T-helper 1 cell treated with Interleukin-12 subunit alpha and Interleukin-12 subunit beta and Interleukin-4 antibody, amounts not matched to agents 30 μg/mL and 1 μg/mL, for 36 hours (primary cell): Measurements from ENCODE around the gene SMAD3.

Source experiments
- H3K27ac Mint-ChIP-seq: one replicate; pipeline ENCODE4 v1.8.0; 2021; ENCODE audit warnings: mild to moderate bottlenecking, mixed read lengths
- H3K27me3 Mint-ChIP-seq: one replicate; pipeline ENCODE4 v1.8.0; 2021; ENCODE audit warnings: low read depth, mixed read lengths
- H3K36me3 Mint-ChIP-seq: one replicate; pipeline ENCODE4 v1.8.0; 2021; ENCODE audit warnings: low read depth, mixed read lengths
- H3K4me1 Mint-ChIP-seq: one replicate; pipeline ENCODE4 v1.8.0; 2021; ENCODE audit warnings: low read depth, mixed read lengths
- H3K4me3 Mint-ChIP-seq: one replicate; pipeline ENCODE4 v1.8.0; 2021; ENCODE audit warnings: mild to moderate bottlenecking, moderate library complexity, mixed read lengths
- H3K9me3 Mint-ChIP-seq: one replicate; pipeline ENCODE4 v1.8.0; 2021; ENCODE audit warnings: mixed read lengths

SMAD3 gene

DNA sequence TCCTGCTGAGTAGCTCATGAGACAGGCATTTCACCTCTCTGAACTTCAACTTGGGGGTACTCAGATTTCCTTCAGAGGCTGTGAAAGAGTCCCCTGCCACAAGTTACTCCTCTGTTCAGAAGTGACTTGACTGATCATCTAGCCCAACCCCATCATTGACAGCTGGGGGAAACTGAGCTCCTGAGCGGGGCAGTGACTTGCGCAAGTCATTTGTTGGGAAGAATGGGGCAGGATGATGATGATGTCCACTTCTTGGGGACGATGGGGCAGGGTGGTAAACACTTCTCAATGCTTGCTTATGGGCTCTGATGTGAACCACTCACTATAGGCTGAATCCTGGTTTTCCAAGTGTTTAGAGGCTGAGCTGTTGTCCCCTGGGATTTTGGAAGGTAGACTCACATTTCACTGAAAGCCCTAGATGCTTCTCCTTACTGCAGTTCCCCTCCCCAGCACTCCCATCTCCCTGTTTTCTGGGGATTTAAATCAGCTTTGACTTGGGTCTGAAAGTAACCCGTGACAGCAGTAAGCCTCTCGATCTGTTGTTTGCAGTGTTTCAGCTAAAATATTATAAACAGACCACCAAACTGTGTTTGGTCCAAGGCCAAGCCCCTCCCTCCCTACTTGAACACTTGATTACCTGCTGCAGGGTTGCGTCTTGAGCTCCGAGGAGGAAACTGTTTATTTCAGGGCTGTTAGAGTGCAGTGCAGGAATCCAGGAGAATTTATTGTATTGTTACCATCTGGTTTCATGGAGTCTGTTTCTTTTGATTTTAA lies 25.1 kb downstream of the SMAD3 start:
- Mint-ChIP-seq H3K9me3 (no peaks in the 10 kb centered on the region), H3K27ac (peak overlapping the region; percentile 96), H3K36me3 (peaks cover 61% of the 10 kb centered on the region), H3K4me3 (peak overlapping the region; percentile 78), H3K27me3 (no peaks in the 10 kb centered on the region), H3K4me1 (peaks cover 94% of the 10 kb centered on the region)

DNA sequence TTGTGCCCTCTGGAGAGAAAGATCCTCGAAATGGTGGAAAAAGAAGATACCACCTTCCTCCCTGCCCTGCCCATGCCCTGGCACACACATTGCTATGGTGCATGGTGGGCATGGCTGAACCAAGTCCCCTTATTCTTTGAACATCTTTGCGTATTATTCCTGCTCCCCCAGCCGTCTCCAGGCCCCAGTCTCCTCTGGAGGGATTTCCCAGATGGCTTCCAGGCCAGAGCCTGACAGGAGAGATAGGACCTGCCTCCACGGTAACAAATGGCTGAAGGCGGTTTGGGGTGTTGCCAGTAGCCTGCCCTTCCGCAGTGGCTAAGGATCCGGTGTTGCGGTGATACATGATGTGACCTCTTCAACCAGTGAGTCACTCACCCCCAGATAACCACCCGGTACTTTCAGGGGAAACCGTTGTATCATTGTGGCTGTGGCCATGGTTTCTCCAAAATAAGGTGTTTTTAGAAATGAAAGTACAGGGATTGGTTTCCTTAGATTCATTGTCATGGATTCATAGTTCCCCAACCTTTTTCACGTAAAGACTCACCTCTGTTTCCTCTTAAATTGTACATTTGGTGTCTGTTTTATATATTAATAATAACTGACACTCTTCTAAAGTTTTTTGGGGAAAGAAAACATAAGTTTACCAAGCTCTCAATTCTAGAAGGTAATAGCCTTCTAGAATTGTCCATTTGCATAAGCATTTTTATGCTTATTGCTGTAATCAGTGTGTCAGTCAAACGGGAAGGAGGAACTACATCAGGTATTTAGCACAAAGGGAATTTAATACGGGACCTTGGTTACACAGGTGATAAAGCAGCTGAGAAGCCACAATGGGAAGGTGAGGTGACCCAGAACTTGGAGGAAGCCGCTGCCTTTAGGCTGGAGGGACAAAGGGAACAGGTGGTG lies 25.9 kb downstream of the SMAD3 start:
- H3K4me1 Mint-ChIP-seq, result peaks cover 94% of the 10 kb centered on the region

DNA sequence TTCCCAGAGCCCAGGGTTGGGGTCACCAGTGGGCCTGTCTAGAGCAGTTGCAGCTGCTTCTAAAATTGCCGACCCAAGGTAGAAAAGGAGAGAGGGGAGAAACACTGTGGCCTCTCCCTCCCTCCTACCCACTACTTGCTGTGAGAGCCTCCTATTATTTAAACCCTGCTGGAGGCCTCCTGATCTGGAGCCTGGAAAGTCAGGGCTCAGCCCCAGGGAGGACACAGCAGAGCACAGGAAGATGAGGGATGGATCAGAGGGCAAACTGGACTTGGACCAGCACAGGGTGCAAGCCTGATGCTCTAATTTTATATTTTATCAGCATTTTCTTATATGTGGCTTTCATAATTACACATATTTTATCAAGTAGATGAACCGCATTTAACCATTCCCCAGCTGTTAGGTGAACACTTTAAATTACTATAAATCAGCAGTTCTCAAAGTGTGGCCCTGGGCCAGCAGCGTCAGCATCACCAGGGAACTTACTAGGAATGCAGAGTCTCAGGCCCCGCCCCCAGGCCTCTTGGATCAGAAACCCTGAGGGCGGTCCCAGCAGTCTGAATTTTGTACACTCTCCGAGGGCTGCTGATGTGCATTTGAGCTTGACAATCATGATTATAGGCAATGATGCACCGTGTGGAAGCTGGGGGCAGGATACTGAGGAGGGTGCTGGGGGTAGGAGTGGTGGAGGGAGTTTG lies 26.7 kb downstream of the SMAD3 start:
- H3K4me3 Mint-ChIP-seq, result peak overlapping the region; percentile 78
- no peaks in the 10 kb centered on the region for H3K27me3 Mint-ChIP-seq
- peak overlapping the region; percentile 96 for H3K27ac Mint-ChIP-seq
- peaks cover 94% of the 10 kb centered on the region for H3K4me1 Mint-ChIP-seq
- no peaks in the 10 kb centered on the region for H3K9me3 Mint-ChIP-seq
- H3K36me3 Mint-ChIP-seq, result peaks cover 66% of the 10 kb centered on the region

More for the DNA sequence above, 25.9 kb downstream of the SMAD3 start:
- Mint-ChIP-seq H3K36me3 (peaks cover 65% of the 10 kb centered on the region), H3K4me3 (peak overlapping the region; percentile 78), H3K27ac (peak overlapping the region; percentile 96), H3K9me3 (no peaks in the 10 kb centered on the region), H3K27me3 (no peaks in the 10 kb centered on the region)

DNA sequence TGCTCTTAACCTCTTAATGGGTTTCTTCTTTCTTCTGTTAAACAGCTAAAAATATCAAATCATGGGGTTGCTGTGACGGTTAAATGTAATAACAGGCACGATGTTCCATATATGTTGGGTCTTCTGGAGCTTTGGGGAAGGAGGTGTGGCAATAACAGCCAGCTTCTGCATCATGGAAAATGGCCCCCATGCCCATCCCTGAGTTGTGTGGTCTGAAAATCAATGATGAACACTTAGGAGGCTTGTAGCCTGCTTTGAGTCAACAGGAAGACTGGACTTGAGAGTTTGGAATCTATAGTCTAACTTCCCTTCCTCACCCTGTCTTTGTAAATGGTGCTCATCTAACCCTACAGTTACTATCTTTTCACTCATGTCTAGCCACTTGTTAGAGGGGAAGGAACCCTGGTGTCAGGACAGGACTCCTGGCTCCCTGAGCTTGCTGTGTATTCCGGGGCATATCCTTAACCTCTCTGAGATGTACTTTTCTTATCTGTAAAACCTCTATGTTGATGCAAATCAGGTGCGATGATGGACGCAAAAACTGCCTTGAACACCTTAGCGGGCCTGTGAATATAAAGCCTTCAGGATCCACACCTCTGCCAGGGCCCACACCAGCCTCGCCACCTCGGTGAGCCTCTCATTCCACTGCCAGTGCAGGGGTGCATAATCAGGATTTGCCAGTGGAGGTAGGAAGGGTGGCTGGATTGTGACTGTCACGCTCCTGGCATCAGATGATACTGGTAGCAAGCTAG lies 27.5 kb downstream of the SMAD3 start:
- H3K9me3 Mint-ChIP-seq, result no peaks in the 10 kb centered on the region
- peak overlapping the region; percentile 40 for H3K4me3 Mint-ChIP-seq
- no peaks in the 10 kb centered on the region for H3K27me3 Mint-ChIP-seq
- peaks cover 94% of the 10 kb centered on the region for H3K4me1 Mint-ChIP-seq
- H3K27ac Mint-ChIP-seq, result peak overlapping the region; percentile 96
- peaks cover 69% of the 10 kb centered on the region for H3K36me3 Mint-ChIP-seq

DNA sequence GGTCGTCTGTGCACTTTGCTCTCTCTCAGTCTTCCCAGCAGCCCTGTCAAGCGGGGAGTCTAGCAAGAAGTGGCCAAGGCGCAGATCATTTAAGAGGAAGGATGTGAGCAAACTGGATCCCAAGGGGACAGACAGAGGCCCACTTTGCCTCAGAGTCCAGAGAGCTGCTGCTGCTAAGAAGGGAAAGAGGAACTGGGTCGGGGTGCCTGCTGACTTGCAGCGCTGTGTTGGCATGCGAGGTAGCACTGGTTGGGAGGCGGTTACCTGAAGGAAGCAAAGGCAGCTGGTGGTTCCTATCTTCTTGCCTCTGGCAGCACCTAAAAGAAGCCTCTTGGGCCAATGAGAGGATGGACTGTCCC lies 28.1 kb downstream of the SMAD3 start:
- Mint-ChIP-seq H3K4me3 (peak overlapping the region; percentile 25), H3K27ac (peak overlapping the region; percentile 96), H3K9me3 (no peaks in the 10 kb centered on the region), H3K4me1 (peaks cover 93% of the 10 kb centered on the region), H3K36me3 (peaks cover 72% of the 10 kb centered on the region), H3K27me3 (no peaks in the 10 kb centered on the region)

DNA sequence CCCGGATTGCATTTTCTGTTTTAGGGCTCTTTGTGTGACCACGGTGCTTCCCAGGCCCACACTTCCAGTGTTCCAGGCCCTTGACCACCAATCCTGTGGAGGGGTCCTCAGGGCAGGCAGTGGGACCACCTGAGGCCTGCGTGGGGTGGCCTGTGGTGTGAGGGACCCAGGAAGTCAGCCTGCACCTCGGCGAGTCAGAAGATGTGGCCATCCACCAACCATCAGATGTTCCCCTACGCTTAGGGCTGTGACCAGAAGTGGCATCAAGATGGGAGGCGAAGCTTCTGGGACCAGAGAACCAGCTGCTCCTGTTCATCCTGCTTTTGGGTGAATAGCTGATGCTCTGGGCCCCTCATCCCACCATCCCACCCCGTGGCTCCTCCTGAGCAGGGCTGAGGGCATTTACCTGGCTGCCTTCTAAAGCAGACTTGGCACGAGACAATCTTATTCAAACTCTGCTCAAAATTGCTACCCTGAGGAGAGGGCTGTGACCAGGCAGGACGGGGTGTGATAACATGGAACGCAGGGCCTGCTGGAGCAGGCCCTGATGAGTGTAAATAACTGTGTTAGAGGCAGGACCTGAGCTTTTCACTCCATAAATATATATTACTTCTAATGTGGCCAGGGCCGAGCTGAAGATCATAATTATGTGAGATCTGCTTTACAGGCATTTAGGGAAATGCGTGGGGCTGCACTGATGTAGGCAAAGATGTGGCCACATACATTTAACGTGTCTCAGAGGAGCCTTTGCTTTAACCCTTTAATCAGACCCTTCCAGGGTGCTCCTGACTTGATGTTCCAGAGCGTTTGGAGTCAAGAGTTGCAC lies 28.8 kb downstream of the SMAD3 start:
- H3K9me3 Mint-ChIP-seq, result no peaks in the 10 kb centered on the region
- peak overlapping the region; percentile 96 for H3K27ac Mint-ChIP-seq
- H3K27me3 Mint-ChIP-seq, result no peaks in the 10 kb centered on the region
- H3K36me3 Mint-ChIP-seq, result peaks cover 75% of the 10 kb centered on the region
- peaks cover 93% of the 10 kb centered on the region for H3K4me1 Mint-ChIP-seq
- H3K4me3 Mint-ChIP-seq, result no peak overlapping the region

DNA sequence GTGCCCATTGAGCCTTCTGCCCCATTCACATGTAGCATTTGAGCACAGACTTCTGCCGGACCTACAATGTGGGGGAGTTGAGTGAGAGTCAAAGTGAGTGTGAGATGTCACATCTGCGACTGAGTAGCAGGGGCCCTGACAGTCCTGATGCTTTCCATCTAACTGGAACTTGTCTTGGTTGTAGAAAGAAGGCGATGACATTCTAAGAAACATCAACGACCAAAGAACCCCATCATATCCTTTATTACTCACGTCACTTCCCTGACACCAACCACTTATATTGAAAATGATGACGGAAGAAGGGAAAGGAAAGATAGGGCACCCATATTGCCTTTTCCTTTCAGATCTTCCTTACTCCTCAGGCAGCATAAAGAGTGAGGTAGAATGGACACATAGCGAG lies 30.5 kb downstream of the SMAD3 start:
- peak overlapping the region; percentile 96 for H3K27ac Mint-ChIP-seq
- H3K4me1 Mint-ChIP-seq, result peaks cover 84% of the 10 kb centered on the region
- H3K36me3 Mint-ChIP-seq, result peaks cover 73% of the 10 kb centered on the region
- H3K9me3 Mint-ChIP-seq, result no peaks in the 10 kb centered on the region
- H3K27me3 Mint-ChIP-seq, result no peaks in the 10 kb centered on the region
- H3K4me3 Mint-ChIP-seq, result peak overlapping the region; percentile 40

DNA sequence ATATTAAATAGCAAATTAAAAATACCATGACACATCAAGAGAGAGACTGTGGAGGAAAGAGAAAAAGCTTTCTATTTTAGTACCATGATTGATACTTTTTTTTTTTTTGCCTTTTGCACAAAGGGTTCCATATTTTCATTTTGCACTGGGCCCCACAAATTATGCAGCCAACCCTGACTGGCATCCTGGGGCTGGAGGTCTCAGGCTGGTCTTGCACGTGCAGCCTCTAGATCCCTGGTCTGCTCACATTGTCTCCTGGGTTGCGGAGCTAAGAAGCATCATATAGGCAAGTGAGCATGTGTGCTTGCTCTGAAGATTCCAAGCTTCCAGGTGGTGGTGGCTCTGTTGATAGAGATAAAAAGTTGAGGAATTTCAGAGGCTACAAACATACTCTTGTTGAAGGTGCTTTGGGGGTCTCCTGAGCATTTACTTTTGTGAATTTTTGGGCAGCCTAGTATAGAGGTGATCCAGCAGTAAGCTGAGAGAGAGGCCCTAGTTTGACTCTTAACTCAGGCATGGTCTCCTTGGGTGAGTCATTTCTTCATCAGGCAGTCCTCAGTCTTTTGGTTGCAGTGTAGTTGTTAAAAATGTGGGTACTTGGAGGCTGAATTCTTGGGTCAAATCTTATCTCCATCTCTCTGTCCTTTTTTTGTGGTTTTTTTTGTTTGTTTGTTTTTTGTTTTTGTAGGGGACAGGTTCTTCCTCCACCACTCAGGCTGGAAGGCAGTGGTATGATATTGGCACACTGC lies 31.3 kb downstream of the SMAD3 start:
- Mint-ChIP-seq H3K36me3 (peaks cover 67% of the 10 kb centered on the region), H3K27ac (peak overlapping the region; percentile 96), H3K27me3 (no peaks in the 10 kb centered on the region), H3K4me1 (peaks cover 76% of the 10 kb centered on the region), H3K4me3 (peak overlapping the region; percentile 79), H3K9me3 (no peaks in the 10 kb centered on the region)

DNA sequence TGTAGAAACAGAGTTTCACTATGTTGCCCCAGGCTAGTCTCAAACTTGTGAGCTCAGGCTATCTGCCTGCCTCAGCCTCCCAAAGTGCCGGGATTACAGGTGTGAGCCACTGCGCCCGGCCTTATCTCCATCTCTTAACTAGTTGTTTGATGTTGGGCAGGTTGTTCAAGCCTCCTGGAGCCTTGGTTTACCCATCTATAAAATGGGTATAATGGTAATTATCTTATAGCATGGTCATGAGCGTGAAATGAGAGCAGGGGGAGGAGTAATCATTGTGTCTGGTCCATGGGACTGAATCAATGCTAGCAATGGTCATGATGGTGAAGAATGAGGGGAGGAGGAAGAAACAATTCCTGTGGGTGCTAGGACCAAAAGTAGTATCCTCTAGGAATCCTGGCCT lies 32.0 kb downstream of the SMAD3 start:
- peaks cover 69% of the 10 kb centered on the region for H3K4me1 Mint-ChIP-seq
- peak overlapping the region; percentile 79 for H3K4me3 Mint-ChIP-seq
- H3K9me3 Mint-ChIP-seq, result no peaks in the 10 kb centered on the region
- no peaks in the 10 kb centered on the region for H3K27me3 Mint-ChIP-seq
- peaks cover 66% of the 10 kb centered on the region for H3K36me3 Mint-ChIP-seq
- H3K27ac Mint-ChIP-seq, result peak overlapping the region; percentile 96

DNA sequence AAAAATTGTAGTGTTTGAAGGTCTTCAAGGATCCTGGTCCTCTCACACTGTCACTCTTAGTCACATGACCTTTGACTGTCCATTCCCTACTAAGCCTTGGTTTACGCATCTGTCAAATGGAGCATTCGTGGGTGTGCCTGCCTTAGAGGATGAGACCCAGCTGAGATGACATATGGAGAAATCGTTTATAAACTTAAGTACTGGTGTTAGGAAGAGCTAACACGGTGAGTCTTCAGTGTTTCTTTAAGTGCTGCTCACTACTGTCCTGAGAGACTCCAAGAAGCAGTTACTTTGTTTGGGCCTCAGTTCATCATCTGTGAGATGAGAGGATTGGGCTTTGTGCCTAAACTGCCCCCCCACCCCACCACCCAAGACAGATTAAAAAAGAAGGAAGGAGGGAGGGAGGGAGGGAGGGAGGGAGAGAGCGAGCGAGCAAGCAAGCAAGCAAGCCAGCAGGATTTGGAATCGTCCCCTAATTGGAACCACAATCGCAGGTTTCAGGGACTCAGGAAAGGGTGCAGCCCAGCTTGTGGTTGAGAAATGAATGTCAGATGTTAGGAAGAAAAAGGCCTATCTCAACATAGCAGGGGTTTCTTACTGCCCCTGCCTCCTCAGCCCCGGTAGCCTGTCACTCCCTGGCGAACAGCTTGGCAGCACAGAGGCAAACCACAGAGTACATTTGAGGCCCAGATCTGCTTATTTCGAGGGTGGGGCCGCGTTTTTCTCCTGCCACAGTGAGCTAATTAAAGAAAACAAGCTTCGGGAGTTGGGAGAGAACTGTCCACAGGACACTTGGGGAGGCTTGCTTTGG lies 32.7 kb downstream of the SMAD3 start:
- Mint-ChIP-seq H3K4me3 (peak overlapping the region; percentile 85), H3K27ac (peak overlapping the region; percentile 96), H3K9me3 (no peaks in the 10 kb centered on the region), H3K27me3 (no peaks in the 10 kb centered on the region), H3K4me1 (peaks cover 62% of the 10 kb centered on the region), H3K36me3 (peaks cover 63% of the 10 kb centered on the region)

DNA sequence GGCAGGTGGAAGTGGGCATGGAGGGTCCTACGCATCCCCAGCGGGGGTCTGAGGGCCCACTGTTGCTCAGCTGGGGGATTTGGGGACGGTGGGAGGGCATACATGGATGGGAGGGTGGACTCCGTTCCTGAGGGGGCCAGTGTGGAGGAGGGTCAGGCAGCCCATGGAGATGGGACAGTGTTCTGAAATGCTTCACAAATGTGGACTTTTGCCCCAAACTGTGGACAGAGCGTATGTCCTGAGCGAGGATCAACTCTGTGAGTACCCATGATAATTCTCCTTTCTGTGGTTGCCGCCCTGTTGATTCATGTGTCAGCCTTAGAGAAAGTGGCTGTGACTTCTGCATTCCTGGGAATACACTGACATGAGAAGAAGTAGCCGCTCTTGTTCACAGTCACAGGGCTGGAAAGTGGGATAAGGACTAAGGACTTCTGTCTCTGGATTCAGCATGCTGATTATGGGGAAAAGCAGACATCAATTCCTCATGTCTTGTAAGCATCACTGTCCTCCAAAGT lies 33.4 kb downstream of the SMAD3 start:
- H3K9me3 Mint-ChIP-seq, result no peaks in the 10 kb centered on the region
- peaks cover 62% of the 10 kb centered on the region for H3K36me3 Mint-ChIP-seq
- H3K27me3 Mint-ChIP-seq, result no peaks in the 10 kb centered on the region
- H3K27ac Mint-ChIP-seq, result peak overlapping the region; percentile 96
- peak overlapping the region; percentile 85 for H3K4me3 Mint-ChIP-seq
- H3K4me1 Mint-ChIP-seq, result peaks cover 59% of the 10 kb centered on the region
